Measurements from ENCODE around the gene BRCA1. TPM values are rescaled to one million over a fixed set of nuclear protein-coding genes. Genes with fewer than 3 reads are reported as not detected.

The BRCA1 gene
- total RNA-seq, 1 donor from 2014 or later = 6.0 TPM

DNA sequence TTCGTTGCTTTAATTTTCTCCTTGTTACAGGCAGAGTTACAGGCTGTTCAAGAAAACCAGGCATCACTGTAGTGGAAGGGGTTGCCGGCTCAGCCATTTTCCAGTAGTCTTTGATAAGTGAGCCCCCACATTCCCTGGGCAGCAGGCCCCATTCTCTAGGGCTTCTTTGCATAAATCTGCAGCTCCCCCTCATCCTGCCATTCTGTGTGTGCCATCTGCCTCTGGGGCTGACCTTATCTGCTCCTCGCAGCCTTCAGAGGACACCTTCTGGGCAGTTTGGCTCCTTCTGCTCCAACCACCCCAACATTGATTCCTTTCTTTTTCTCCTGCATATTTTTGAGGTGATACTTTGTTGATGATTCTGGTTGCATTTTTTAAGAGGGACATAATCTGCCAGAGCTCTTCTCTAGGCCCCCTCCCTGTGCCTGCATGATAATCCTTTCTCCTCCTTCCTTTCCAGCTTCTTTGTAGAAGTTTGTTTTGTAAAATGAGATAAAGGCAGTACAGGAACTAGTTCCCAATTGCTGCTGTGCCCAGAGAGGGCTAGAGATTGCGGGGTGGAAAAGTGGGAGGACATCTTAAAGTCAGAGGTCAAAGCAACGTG is 83.0 kb downstream of the BRCA1 start:
- Histone ChIP-seq H3K27me3 (ENCODE audit: insufficient read depth, low read length) (no peaks in the 10 kb centered on the region), H3K27ac (ENCODE audit: low read depth, low read length) (no peak overlapping the region), H3K4me3 (ENCODE audit: insufficient read depth, low read depth, low read length) (no peak overlapping the region), H4K20me1 (ENCODE audit: insufficient read depth, low read length) (no peaks in the 10 kb centered on the region), H3K36me3 (ENCODE audit: insufficient read depth, low read length) (peaks cover 3% of the 10 kb centered on the region), H3K9ac (ENCODE audit: low read length) (no peak overlapping the region), H3K9me3 (ENCODE audit: insufficient read depth, low read depth, low read length) (no peaks in the 10 kb centered on the region), H3K79me2 (ENCODE audit: insufficient read depth, low read length) (no peaks in the 10 kb centered on the region), H3K4me1 (ENCODE audit: insufficient read depth, low read length) (no peaks in the 10 kb centered on the region), H2AFZ (ENCODE audit: low read depth, low read length) (peak overlapping the region; percentile 32), H3K4me2 (ENCODE audit: low read length) (no peak overlapping the region)
- peaks cover 5% of the 10 kb centered on the region for H3K4me1 Mint-ChIP-seq (ENCODE audit: low read depth, unreplicated experiment)
- no peak overlapping the region for H3K27ac Mint-ChIP-seq (ENCODE audit: unreplicated experiment)
- no peak overlapping the region for H3K4me3 Mint-ChIP-seq (ENCODE audit: unreplicated experiment)
- peaks cover 2% of the 10 kb centered on the region for H3K27me3 Mint-ChIP-seq (ENCODE audit: low read depth, unreplicated experiment)
- no peak for FAIRE-seq
- no peak for DNase-seq (ENCODE audit: low read depth)
- no peak for TF ChIP-seq EZH2 (IDR thresholded peaks at IDR 0.05; ENCODE audit: insufficient read depth, low read length)
- TF ChIP-seq, protein P1, sequence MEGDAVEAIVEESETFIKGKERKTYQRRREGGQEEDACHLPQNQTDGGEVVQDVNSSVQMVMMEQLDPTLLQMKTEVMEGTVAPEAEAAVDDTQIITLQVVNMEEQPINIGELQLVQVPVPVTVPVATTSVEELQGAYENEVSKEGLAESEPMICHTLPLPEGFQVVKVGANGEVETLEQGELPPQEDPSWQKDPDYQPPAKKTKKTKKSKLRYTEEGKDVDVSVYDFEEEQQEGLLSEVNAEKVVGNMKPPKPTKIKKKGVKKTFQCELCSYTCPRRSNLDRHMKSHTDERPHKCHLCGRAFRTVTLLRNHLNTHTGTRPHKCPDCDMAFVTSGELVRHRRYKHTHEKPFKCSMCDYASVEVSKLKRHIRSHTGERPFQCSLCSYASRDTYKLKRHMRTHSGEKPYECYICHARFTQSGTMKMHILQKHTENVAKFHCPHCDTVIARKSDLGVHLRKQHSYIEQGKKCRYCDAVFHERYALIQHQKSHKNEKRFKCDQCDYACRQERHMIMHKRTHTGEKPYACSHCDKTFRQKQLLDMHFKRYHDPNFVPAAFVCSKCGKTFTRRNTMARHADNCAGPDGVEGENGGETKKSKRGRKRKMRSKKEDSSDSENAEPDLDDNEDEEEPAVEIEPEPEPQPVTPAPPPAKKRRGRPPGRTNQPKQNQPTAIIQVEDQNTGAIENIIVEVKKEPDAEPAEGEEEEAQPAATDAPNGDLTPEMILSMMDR (IDR thresholded peaks at IDR 0.05; ENCODE audit: insufficient read depth, low read depth, low read length) = no peak
- H3K9me3 Mint-ChIP-seq (ENCODE audit: unreplicated experiment) = no peaks in the 10 kb centered on the region
- H3K36me3 Mint-ChIP-seq (ENCODE audit: low read depth, unreplicated experiment) = no peaks in the 10 kb centered on the region

DNA sequence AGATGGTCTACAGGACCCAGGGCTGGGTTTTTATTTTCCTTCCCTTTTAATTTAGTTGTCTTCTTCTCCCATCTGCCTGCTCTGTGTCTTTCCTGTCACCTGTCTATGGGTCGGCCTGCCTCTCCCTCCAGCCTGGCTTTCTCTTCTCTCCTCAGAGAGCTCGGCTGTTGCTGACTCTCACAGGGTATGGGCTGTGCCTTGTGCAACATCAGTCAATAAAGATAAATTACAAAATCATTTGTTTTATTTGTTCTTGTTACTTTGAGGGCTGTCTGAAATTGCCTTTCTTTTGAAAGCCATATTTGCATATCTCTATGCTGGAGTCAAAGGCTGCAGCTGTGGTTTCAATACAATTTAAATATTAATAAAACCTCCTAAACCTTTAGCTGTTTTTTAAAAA is 84.5 kb downstream of the BRCA1 start:
- H3K9ac ChIP-seq (ENCODE audit: low read length) = no peak overlapping the region
- H3K4me3 Mint-ChIP-seq (ENCODE audit: unreplicated experiment) = no peak overlapping the region
- peaks cover 2% of the 10 kb centered on the region for H3K27me3 Mint-ChIP-seq (ENCODE audit: low read depth, unreplicated experiment)
- no peaks in the 10 kb centered on the region for H3K4me1 ChIP-seq (ENCODE audit: insufficient read depth, low read length)
- H3K27ac Mint-ChIP-seq (ENCODE audit: unreplicated experiment) = no peak overlapping the region
- H2AFZ ChIP-seq (ENCODE audit: low read depth, low read length) = no peak overlapping the region
- H3K36me3 ChIP-seq (ENCODE audit: insufficient read depth, low read length) = peaks cover 3% of the 10 kb centered on the region
- no peaks in the 10 kb centered on the region for H4K20me1 ChIP-seq (ENCODE audit: insufficient read depth, low read length)
- H3K36me3 Mint-ChIP-seq (ENCODE audit: low read depth, unreplicated experiment) = no peaks in the 10 kb centered on the region
- no peaks in the 10 kb centered on the region for H3K27me3 ChIP-seq (ENCODE audit: insufficient read depth, low read length)
- no peak for FAIRE-seq
- H3K9me3 ChIP-seq (ENCODE audit: insufficient read depth, low read depth, low read length) = no peaks in the 10 kb centered on the region
- no peak overlapping the region for H3K4me2 ChIP-seq (ENCODE audit: low read length)
- H3K9me3 Mint-ChIP-seq (ENCODE audit: unreplicated experiment) = no peaks in the 10 kb centered on the region
- H3K4me1 Mint-ChIP-seq (ENCODE audit: low read depth, unreplicated experiment) = peaks cover 8% of the 10 kb centered on the region
- DNase-seq (ENCODE audit: low read depth) = no peak
- no peaks in the 10 kb centered on the region for H3K79me2 ChIP-seq (ENCODE audit: insufficient read depth, low read length)
- no peak overlapping the region for H3K4me3 ChIP-seq (ENCODE audit: insufficient read depth, low read depth, low read length)
- H3K27ac ChIP-seq (ENCODE audit: low read depth, low read length) = no peak overlapping the region
- no peak for TF ChIP-seq EZH2 (IDR thresholded peaks at IDR 0.05; ENCODE audit: insufficient read depth, low read length)
- TF ChIP-seq, protein P1 (IDR thresholded peaks at IDR 0.05; ENCODE audit: insufficient read depth, low read depth, low read length) = no peak

DNA sequence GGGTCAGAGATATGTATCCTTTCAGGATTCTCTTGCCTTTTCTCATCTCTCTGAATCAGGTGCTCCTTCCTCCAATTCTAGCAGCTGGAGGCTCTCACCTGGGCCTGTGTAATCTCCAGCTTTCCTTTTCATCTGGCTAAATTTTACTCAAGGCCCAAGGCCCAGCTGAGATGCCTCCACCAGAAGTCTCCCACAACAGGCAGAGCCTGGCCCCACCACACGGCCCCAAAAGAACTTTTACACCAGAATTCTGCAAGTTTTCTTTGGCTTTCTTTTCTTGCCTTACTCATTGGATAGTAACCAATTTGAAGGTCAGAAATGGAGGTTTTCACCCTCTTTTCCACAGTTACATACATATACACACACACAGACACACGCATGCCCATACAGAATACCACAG is 85.5 kb downstream of the BRCA1 start:
- Histone ChIP-seq H3K4me2 (ENCODE audit: low read length) (no peak overlapping the region), H3K4me1 (ENCODE audit: insufficient read depth, low read length) (no peaks in the 10 kb centered on the region), H3K79me2 (ENCODE audit: insufficient read depth, low read length) (no peaks in the 10 kb centered on the region), H3K27ac (ENCODE audit: low read depth, low read length) (no peak overlapping the region), H2AFZ (ENCODE audit: low read depth, low read length) (no peak overlapping the region), H4K20me1 (ENCODE audit: insufficient read depth, low read length) (no peaks in the 10 kb centered on the region), H3K4me3 (ENCODE audit: insufficient read depth, low read depth, low read length) (no peak overlapping the region), H3K36me3 (ENCODE audit: insufficient read depth, low read length) (no peaks in the 10 kb centered on the region), H3K9ac (ENCODE audit: low read length) (no peak overlapping the region), H3K27me3 (ENCODE audit: insufficient read depth, low read length) (no peaks in the 10 kb centered on the region), H3K9me3 (ENCODE audit: insufficient read depth, low read depth, low read length) (no peaks in the 10 kb centered on the region)
- Mint-ChIP-seq H3K9me3 (ENCODE audit: unreplicated experiment) (no peaks in the 10 kb centered on the region), H3K4me3 (ENCODE audit: unreplicated experiment) (no peak overlapping the region), H3K4me1 (ENCODE audit: low read depth, unreplicated experiment) (peaks cover 11% of the 10 kb centered on the region), H3K27me3 (ENCODE audit: low read depth, unreplicated experiment) (peaks cover 2% of the 10 kb centered on the region), H3K27ac (ENCODE audit: unreplicated experiment) (no peak overlapping the region), H3K36me3 (ENCODE audit: low read depth, unreplicated experiment) (no peaks in the 10 kb centered on the region)
- DNase-seq (ENCODE audit: low read depth) (no peak), FAIRE-seq (no peak)
- TF ChIP-seq, protein P1 (IDR thresholded peaks at IDR 0.05; ENCODE audit: insufficient read depth, low read depth, low read length) = no peak
- TF ChIP-seq EZH2 (IDR thresholded peaks at IDR 0.05; ENCODE audit: insufficient read depth, low read length) = no peak

All from astrocyte (in vitro differentiated cells and primary cell).